ENCODE results near the gene CPS1.

CPS1 gene

GRCh38 chr2:210606001-210606400 is 49.6 kb downstream of the CPS1 start:
- no peak for DNase-seq (ENCODE audit: low read depth)

- DNase-seq (ENCODE audit: low read depth) = no peak
These were observed 55.1 kb downstream of the CPS1 start for GRCh38 chr2:210611466-210611865.

- no peak for DNase-seq (ENCODE audit: low read depth)
These were observed 59.7 kb downstream of the CPS1 start for GRCh38 chr2:210616074-210616473.

- DNase-seq (ENCODE audit: low read depth) = no peak
These were observed 60.9 kb downstream of the CPS1 start for GRCh38 chr2:210617318-210617717.

- DNase-seq (ENCODE audit: low read depth) = no peak
These were observed 61.4 kb downstream of the CPS1 start for GRCh38 chr2:210617732-210618330.

- no peak for DNase-seq (ENCODE audit: low read depth)
These were observed 64.1 kb downstream of the CPS1 start for GRCh38 chr2:210620456-210620855.

GRCh38 chr2:210623506-210623905 is 67.1 kb downstream of the CPS1 start:
- no peak for DNase-seq (ENCODE audit: low read depth)

GRCh38 chr2:210626849-210627248 is 70.5 kb downstream of the CPS1 start:
- DNase-seq (ENCODE audit: low read depth) = no peak

GRCh38 chr2:210630873-210631560 is 74.6 kb downstream of the CPS1 start:
- no peak for DNase-seq (ENCODE audit: low read depth)

- no peak for DNase-seq (ENCODE audit: low read depth)
These were observed 77.3 kb downstream of the CPS1 start for GRCh38 chr2:210633699-210634098.

GRCh38 chr2:210635257-210635656 is 78.9 kb downstream of the CPS1 start:
- DNase-seq (ENCODE audit: low read depth) = no peak

GRCh38 chr2:210642333-210642732 is 85.9 kb downstream of the CPS1 start:
- DNase-seq (ENCODE audit: low read depth) = no peak

GRCh38 chr2:210647151-210647550 is 90.8 kb downstream of the CPS1 start:
- no peak for DNase-seq (ENCODE audit: low read depth)

- no peak for DNase-seq (ENCODE audit: low read depth)
These were observed 97.7 kb downstream of the CPS1 start for GRCh38 chr2:210654091-210654490.

- DNase-seq (ENCODE audit: low read depth) = no peak
These were observed 99.0 kb downstream of the CPS1 start for GRCh38 chr2:210655229-210655975.

- no peak for DNase-seq (ENCODE audit: low read depth)
These were observed 101.5 kb downstream of the CPS1 start for GRCh38 chr2:210657874-210658273.

GRCh38 chr2:210660751-210661150 is 104.4 kb downstream of the CPS1 start:
- no peak for DNase-seq (ENCODE audit: low read depth)

- DNase-seq (ENCODE audit: low read depth) = no peak
These were observed 106.2 kb downstream of the CPS1 start for GRCh38 chr2:210662560-210662959.

- DNase-seq (ENCODE audit: low read depth) = no peak
These were observed 107.3 kb downstream of the CPS1 start for GRCh38 chr2:210663631-210664089.

GRCh38 chr2:210667711-210668110 is 111.3 kb downstream of the CPS1 start:
- no peak for DNase-seq (ENCODE audit: low read depth)

GRCh38 chr2:210671065-210671464 is 114.7 kb downstream of the CPS1 start:
- no peak for DNase-seq (ENCODE audit: low read depth)

GRCh38 chr2:210673117-210673516 is 116.7 kb downstream of the CPS1 start:
- no peak for DNase-seq (ENCODE audit: low read depth)

- DNase-seq (ENCODE audit: low read depth) = no peak
These were observed 119.7 kb downstream of the CPS1 start for GRCh38 chr2:210676067-210676466.

All from activated T-cell treated with anti-CD3 and anti-CD28 coated beads for 48 hours (primary cell).